GM18511 (cell line): ENCODE data around the gene GLCE.
"Not testable (repeated sequence)": the region's sequence is repeated elsewhere in the genome, so short reads cannot be mapped to it uniquely, and the experiment has no call there.

Experiments used
- ATAC-seq: cut with Tn5 transposase; IDR thresholded peaks from one replicate; pipeline ENCODE4 v1.9.1; 2021; ENCODE audit warnings: mild to moderate bottlenecking, moderate library complexity; ENCODE audit not compliant: unreplicated experiment

GLCE gene

GRCh38 chr15:69265347-69265955 lies 105.0 kb downstream of the GLCE start:
- no peak for ATAC-seq

GRCh38 chr15:69271217-69271616 lies 110.8 kb downstream of the GLCE start:
- no peak for ATAC-seq

- ATAC-seq = no peak
Observed at GRCh38 chr15:69272139-69272538, 111.7 kb downstream of the GLCE start.

GRCh38 chr15:69272891-69273290 lies 112.5 kb downstream of the GLCE start:
- no peak for ATAC-seq

- no peak for ATAC-seq
Observed at GRCh38 chr15:69275074-69275670, 114.7 kb downstream of the GLCE start.

- ATAC-seq = no peak
Observed at GRCh38 chr15:69275933-69276560, 115.6 kb downstream of the GLCE start.

GRCh38 chr15:69277316-69277715 lies 116.9 kb downstream of the GLCE start:
- ATAC-seq = no peak

- ATAC-seq = no peak
Observed at GRCh38 chr15:69279636-69280035, 119.2 kb downstream of the GLCE start.

- ATAC-seq = no peak
Observed at GRCh38 chr15:69280783-69281182, 120.3 kb downstream of the GLCE start.

GRCh38 chr15:69282104-69282743 lies 121.8 kb downstream of the GLCE start:
- ATAC-seq = no peak

- no peak for ATAC-seq
Observed at GRCh38 chr15:69285834-69286233, 125.4 kb downstream of the GLCE start.

- no peak for ATAC-seq
Observed at GRCh38 chr15:69288011-69288410, 127.6 kb downstream of the GLCE start.

GRCh38 chr15:69288531-69289341 lies 128.3 kb downstream of the GLCE start:
- ATAC-seq = no peak

GRCh38 chr15:69289342-69290146 lies 129.1 kb downstream of the GLCE start:
- ATAC-seq = no peak

GRCh38 chr15:69290346-69291164 lies 130.1 kb downstream of the GLCE start:
- ATAC-seq = no peak

- ATAC-seq = not testable (repeated sequence)
Observed at GRCh38 chr15:69291651-69292050, 131.2 kb downstream of the GLCE start.

- no peak for ATAC-seq
Observed at GRCh38 chr15:69292826-69293420, 132.5 kb downstream of the GLCE start.

- ATAC-seq = no peak
Observed at GRCh38 chr15:69293741-69294615, 133.5 kb downstream of the GLCE start.
